Stimulated activated CD4-positive, alpha-beta T cell treated with anti-CD3 and anti-CD28 coated beads, Interleukin-1b, Interleukin-23, amount 100 ng/mL, for 48 hours (primary cell): ENCODE measurements around the gene CROT.

Experiments used
- DNase-seq: peaks from one replicate; pipeline ENCODE4 v3.0.0-alpha.2; 2020

CROT gene

GRCh38 chr7:87344446-87344845 lies 1.0 kb upstream of the CROT start:
- DNase-seq: no peak

- no peak for DNase-seq
These were observed 503 bp downstream of the CROT start for GRCh38 chr7:87345962-87346371.

- no peak for DNase-seq
These were observed 1.7 kb downstream of the CROT start for GRCh38 chr7:87347207-87347606.

GRCh38 chr7:87347664-87348063 lies 2.2 kb downstream of the CROT start:
- DNase-seq: no peak

GRCh38 chr7:87354749-87355148 lies 9.3 kb downstream of the CROT start:
- no peak for DNase-seq

- DNase-seq: no peak
These were observed 11.0 kb downstream of the CROT start for GRCh38 chr7:87356448-87356847.

GRCh38 chr7:87359366-87359765 lies 13.9 kb downstream of the CROT start:
- no peak for DNase-seq

GRCh38 chr7:87361320-87361719 lies 15.9 kb downstream of the CROT start:
- DNase-seq: no peak

- no peak for DNase-seq
These were observed 17.9 kb downstream of the CROT start for GRCh38 chr7:87363342-87363741.

- no peak for DNase-seq
These were observed 18.8 kb downstream of the CROT start for GRCh38 chr7:87364246-87364645.

GRCh38 chr7:87369216-87369615 lies 23.8 kb downstream of the CROT start:
- peak; percentile 5 for DNase-seq

GRCh38 chr7:87370660-87371180 lies 25.3 kb downstream of the CROT start:
- DNase-seq: no peak

GRCh38 chr7:87375662-87376435 lies 30.4 kb downstream of the CROT start:
- DNase-seq: no peak

GRCh38 chr7:87380905-87381304 lies 35.4 kb downstream of the CROT start:
- no peak for DNase-seq

GRCh38 chr7:87391020-87391701 lies 45.7 kb downstream of the CROT start:
- no peak for DNase-seq

- DNase-seq: no peak
These were observed 50.1 kb downstream of the CROT start for GRCh38 chr7:87395442-87396020.

- DNase-seq: no peak
These were observed 53.0 kb downstream of the CROT start for GRCh38 chr7:87398446-87398845.

GRCh38 chr7:87404674-87405073 lies 59.2 kb downstream of the CROT start:
- no peak for DNase-seq

GRCh38 chr7:87411186-87411585 lies 65.7 kb downstream of the CROT start:
- DNase-seq: no peak

GRCh38 chr7:87413029-87413428 lies 67.6 kb downstream of the CROT start:
- no peak for DNase-seq

- DNase-seq: no peak
These were observed 68.7 kb downstream of the CROT start for GRCh38 chr7:87413951-87414793.

GRCh38 chr7:87414794-87415188 lies 69.3 kb downstream of the CROT start:
- no peak for DNase-seq
